OCI-LY3 (cell line): ENCODE results near the gene PDZRN3.

ENCODE experiments used
- H2AFZ ChIP-seq: fragments of 200-600, 300-600 bp; shearing (Covaris generic); 2 replicates; pipeline ENCODE4 v1.6.0; 2014; ENCODE audit warnings: antibody characterized with exemption, low read depth, low read length
- H3K27ac ChIP-seq: fragments of 200-600, 300-600 bp; sonication (generic); 2 replicates; pipeline ENCODE4 v1.5.1; 2014; ENCODE audit warnings: mild to moderate bottlenecking, low read length, moderate library complexity, mixed read lengths
- H3K27me3 ChIP-seq: fragments of 200-600, 300-600 bp; sonication (generic); 2 replicates; pipeline ENCODE4 v1.6.1; 2014; ENCODE audit warnings: low read depth, low read length, mixed read lengths
- H3K36me3 ChIP-seq: fragments of 200-600, 300-600 bp; sonication (generic); replicated peaks from 2 replicates; pipeline ENCODE3; 2014; ENCODE audit warnings: low read depth, low read length, mixed read lengths
- H3K4me1 ChIP-seq: fragments of 300-600, 200-600 bp; sonication (generic); 2 replicates; pipeline ENCODE4 v1.6.1; 2014; ENCODE audit warnings: low read length, mixed read lengths
- H3K4me2 ChIP-seq: fragments of 200-600, 300-600 bp; sonication (generic); 2 replicates; pipeline ENCODE4 v1.6.1; 2014; ENCODE audit warnings: low read length, mixed read lengths
- H3K4me3 ChIP-seq: fragments of 300-600, 200-600 bp; sonication (generic); 2 replicates; pipeline ENCODE4 v1.5.1; 2014; ENCODE audit warnings: antibody characterized with exemption, mild to moderate bottlenecking, low read length, moderate library complexity
- H3K79me2 ChIP-seq: fragments of 300-600, 200-600 bp; shearing (Covaris generic); 2 replicates; pipeline ENCODE4 v1.6.1; 2014; ENCODE audit warnings: mild to moderate bottlenecking, low read length, mixed read lengths
- H3K9ac ChIP-seq: fragments of 300-600, 200-600 bp; shearing (Covaris generic); 2 replicates; pipeline ENCODE4 v1.6.0; 2014; ENCODE audit warnings: mild to moderate bottlenecking, low read length, moderate library complexity
- H3K9me3 ChIP-seq: fragments of 200-600, 300-600 bp; shearing (Covaris generic); 2 replicates; pipeline ENCODE4 v1.6.1; 2014; ENCODE audit warnings: low read length, mixed read lengths; ENCODE audit not compliant: insufficient read depth
- H4K20me1 ChIP-seq: fragments of 200-600, 300-600 bp; sonication (generic); 2 replicates; pipeline ENCODE4 v1.6.1; 2016; ENCODE audit warnings: low read length, mixed read lengths; ENCODE audit not compliant: insufficient read depth
- CTCF ChIP-seq: fragments of 200-600, 300-600 bp; sonication (generic); IDR thresholded peaks from 2 replicates; pipeline ENCODE4 v1.5.1; 2014; ENCODE audit warnings: antibody characterized with exemption, low read length, low read depth
- EZH2phosphoT487 ChIP-seq: fragments of 200-600 bp; shearing (Covaris generic); IDR thresholded peaks from 2 replicates; pipeline ENCODE4 v1.6.1; 2018; ENCODE audit warnings: antibody characterized with exemption, mixed run types, low read depth

Gene PDZRN3

GRCh38 chr3:73572368-73572767 lies 52.4 kb downstream of the PDZRN3 start:
- no peak overlapping the region for H3K9ac ChIP-seq
- H3K27ac ChIP-seq = no peak overlapping the region
- no peaks in the 10 kb centered on the region for H3K9me3 ChIP-seq
- no peaks in the 10 kb centered on the region for H3K4me1 ChIP-seq
- TF ChIP-seq EZH2phosphoT487 (no peak), CTCF (no peak)
- H3K4me2 ChIP-seq = no peak overlapping the region
- H3K79me2 ChIP-seq = no peaks in the 10 kb centered on the region
- peaks cover 45% of the 10 kb centered on the region; the same call in 1 of the 2 replicates for H3K27me3 ChIP-seq
- no peak overlapping the region for H2AFZ ChIP-seq
- H3K36me3 ChIP-seq = no peaks in the 10 kb centered on the region
- H4K20me1 ChIP-seq = no peaks in the 10 kb centered on the region
- no peak overlapping the region for H3K4me3 ChIP-seq

- Histone ChIP-seq H3K4me2 (no peak overlapping the region), H3K27me3 (peaks cover 46% of the 10 kb centered on the region; the same call in 1 of the 2 replicates), H3K4me3 (no peak overlapping the region), H3K9ac (no peak overlapping the region), H3K36me3 (no peaks in the 10 kb centered on the region), H3K4me1 (no peaks in the 10 kb centered on the region), H3K27ac (no peak overlapping the region), H3K9me3 (no peaks in the 10 kb centered on the region; the same call in 1 of the 2 replicates), H4K20me1 (no peaks in the 10 kb centered on the region), H3K79me2 (no peaks in the 10 kb centered on the region), H2AFZ (no peak overlapping the region)
- TF ChIP-seq EZH2phosphoT487 (no peak), CTCF (no peak)
Observed at GRCh38 chr3:73571238-73571794, 53.4 kb downstream of the PDZRN3 start.

DNA sequence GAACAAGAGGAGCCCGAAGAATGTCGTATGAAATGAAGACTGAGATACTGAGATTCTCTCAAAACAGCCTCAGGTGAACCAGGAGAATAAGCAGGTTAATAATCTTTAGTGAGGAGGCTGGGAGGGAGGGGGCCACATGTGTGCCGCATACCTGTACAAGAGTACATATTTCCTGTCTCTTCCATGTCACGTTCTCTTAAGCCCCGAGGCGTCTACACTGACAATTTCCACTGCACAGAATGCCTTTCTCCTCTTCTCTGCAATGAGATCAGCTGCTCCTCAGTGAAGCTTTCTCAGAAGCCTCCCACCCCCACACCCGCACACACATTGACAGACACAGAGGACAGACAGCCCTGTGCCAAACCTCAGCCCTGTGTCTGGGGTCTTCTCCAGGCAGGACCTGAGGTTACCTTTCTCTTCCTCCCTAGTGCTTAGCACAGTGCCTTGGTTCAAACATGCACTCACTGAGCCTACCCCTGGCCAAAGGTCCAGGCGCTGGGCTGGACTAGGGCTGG lies 55.4 kb downstream of the PDZRN3 start:
- H3K79me2 ChIP-seq = no peaks in the 10 kb centered on the region
- no peaks in the 10 kb centered on the region for H3K36me3 ChIP-seq

More for the DNA sequence above, 55.4 kb downstream of the PDZRN3 start:
- no peak overlapping the region for H3K9ac ChIP-seq
- no peaks in the 10 kb centered on the region for H3K4me1 ChIP-seq
- H3K27ac ChIP-seq = no peak overlapping the region
- no peak overlapping the region for H3K4me2 ChIP-seq
- H3K4me3 ChIP-seq = no peak overlapping the region
- peaks cover 33% of the 10 kb centered on the region; the same call in 1 of the 2 replicates for H3K27me3 ChIP-seq
- H2AFZ ChIP-seq = no peak overlapping the region
- no peaks in the 10 kb centered on the region for H4K20me1 ChIP-seq
- TF ChIP-seq EZH2phosphoT487 = no peak
- TF ChIP-seq CTCF = no peak
- H3K9me3 ChIP-seq = no peaks in the 10 kb centered on the region; the same call in 1 of the 2 replicates
